H9 (cell line): Measurements from ENCODE around the gene RDH12. TPM values are rescaled to one million over a fixed set of nuclear protein-coding genes. Genes with fewer than 3 reads are reported as not detected.

ENCODE experiments used
- DNase-seq: peaks from one replicate; pipeline ENCODE4 v3.0.0-alpha.2; 2017
- H2AFZ ChIP-seq: one replicate; pipeline ENCODE4 v1.6.1; 2013; ENCODE audit warnings: mild to moderate bottlenecking, low read length, control low read depth, moderate library complexity
- H2AK5ac ChIP-seq: 2 replicates; pipeline ENCODE4 v1.6.1; 2013; ENCODE audit warnings: low read length, control low read depth, mixed read lengths; ENCODE audit not compliant: insufficient read length
- H2BK120ac ChIP-seq: one replicate; pipeline ENCODE4 v1.6.1; 2013; ENCODE audit warnings: low read depth, mild to moderate bottlenecking, low read length, control low read depth, inconsistent platforms; ENCODE audit not compliant: poor library complexity, severe bottlenecking
- H2BK12ac ChIP-seq: 2 replicates; pipeline ENCODE4 v1.6.1; 2013; ENCODE audit warnings: low read length, control low read depth, mixed read lengths, low read depth; ENCODE audit not compliant: insufficient read length
- H2BK15ac ChIP-seq: 2 replicates; pipeline ENCODE4 v1.6.1; 2013; ENCODE audit warnings: low read depth, low read length, control low read depth
- H2BK20ac ChIP-seq: one replicate; pipeline ENCODE4 v1.6.1; 2013; ENCODE audit warnings: low read depth, mild to moderate bottlenecking, low read length, control low read depth, inconsistent platforms; ENCODE audit not compliant: poor library complexity, severe bottlenecking
- H2BK5ac ChIP-seq: 2 replicates; pipeline ENCODE4 v1.6.1; 2013; ENCODE audit warnings: low read length, control low read depth, mixed read lengths; ENCODE audit not compliant: insufficient read length
- H3K14ac ChIP-seq: 2 replicates; pipeline ENCODE4 v1.6.1; 2013; ENCODE audit warnings: low read length, control low read depth; ENCODE audit not compliant: insufficient read depth
- H3K18ac ChIP-seq: 2 replicates; pipeline ENCODE4 v1.6.1; 2013; ENCODE audit warnings: low read depth, mild to moderate bottlenecking, mixed read lengths, low read length, control low read depth; ENCODE audit not compliant: insufficient read length
- H3K23ac ChIP-seq: 2 replicates; pipeline ENCODE4 v1.6.1; 2013; ENCODE audit warnings: low read length, control low read depth, mixed read lengths, low read depth; ENCODE audit not compliant: insufficient read length
- H3K23me2 ChIP-seq: 2 replicates; pipeline ENCODE4 v1.6.1; 2013; ENCODE audit warnings: low read depth, mild to moderate bottlenecking, mixed read lengths, low read length, control low read depth; ENCODE audit not compliant: insufficient read length, poor library complexity, severe bottlenecking
- H3K27ac ChIP-seq: 2 replicates; pipeline ENCODE4 v1.5.1; 2013; ENCODE audit warnings: low read length, control low read depth, mixed read lengths, low read depth; ENCODE audit not compliant: insufficient read length
- H3K27me3 ChIP-seq: 2 replicates; pipeline ENCODE4 v1.6.1; 2013; ENCODE audit warnings: low read length, control low read depth, inconsistent platforms; ENCODE audit not compliant: insufficient read depth
- H3K4ac ChIP-seq: 2 replicates; pipeline ENCODE4 v1.6.1; 2013; ENCODE audit warnings: low read depth, mild to moderate bottlenecking, control low read depth, inconsistent platforms, low read length, moderate library complexity
- H3K4me1 ChIP-seq: 2 replicates; pipeline ENCODE4 v1.6.1; 2013; ENCODE audit warnings: low read length, control low read depth, inconsistent platforms; ENCODE audit not compliant: insufficient read depth
- H3K4me2 ChIP-seq: 2 replicates; pipeline ENCODE4 v1.6.1; 2013; ENCODE audit warnings: low read length, control low read depth, mixed read lengths; ENCODE audit not compliant: insufficient read length, insufficient read depth
- H3K56ac ChIP-seq: 2 replicates; pipeline ENCODE4 v1.6.1; 2013; ENCODE audit warnings: low read depth, mild to moderate bottlenecking, mixed read lengths, low read length, control low read depth; ENCODE audit not compliant: insufficient read length
- H3K79me1 ChIP-seq: 2 replicates; pipeline ENCODE4 v1.6.1; 2013; ENCODE audit warnings: low read depth, mild to moderate bottlenecking, moderate library complexity, low read length, control low read depth, inconsistent platforms; ENCODE audit not compliant: insufficient read depth, poor library complexity, severe bottlenecking
- H3K79me2 ChIP-seq: 2 replicates; pipeline ENCODE4 v1.6.1; 2013; ENCODE audit warnings: low read length, control low read depth, inconsistent platforms; ENCODE audit not compliant: insufficient read depth
- H3K9ac ChIP-seq: 2 replicates; pipeline ENCODE4 v1.6.1; 2013; ENCODE audit warnings: low read length, control low read depth, mixed read lengths; ENCODE audit not compliant: insufficient read length; ENCODE audit errors: extremely low read depth
- H3K9me3 ChIP-seq: one replicate; pipeline ENCODE4 v1.6.1; 2013; ENCODE audit warnings: low read depth, low read length, inconsistent platforms; ENCODE audit not compliant: control insufficient read depth
- H3T11ph ChIP-seq: one replicate; pipeline ENCODE4 v1.6.1; 2013; ENCODE audit warnings: mild to moderate bottlenecking, low read length, control low read depth, inconsistent platforms
- H4K20me1 ChIP-seq: one replicate; pipeline ENCODE4 v1.6.1; 2013; ENCODE audit not compliant: control insufficient read depth, insufficient read length, insufficient read depth
- H4K5ac ChIP-seq: 2 replicates; pipeline ENCODE4 v1.6.1; 2013; ENCODE audit warnings: low read depth, mild to moderate bottlenecking, mixed read lengths, low read length, control low read depth; ENCODE audit not compliant: insufficient read length
- H4K8ac ChIP-seq: replicated peaks from 2 replicates; pipeline ENCODE4 v1.6.1; 2013; ENCODE audit warnings: low read length, control low read depth, mixed read lengths, low read depth; ENCODE audit not compliant: insufficient read length
- H4K91ac ChIP-seq: 2 replicates; pipeline ENCODE4 v1.6.1; 2013; ENCODE audit warnings: low read depth, mild to moderate bottlenecking, moderate library complexity, mixed read lengths, low read length, control low read depth; ENCODE audit not compliant: insufficient read length
- H3K27ac Mint-ChIP-seq, 3 experiments: 2 replicates in 2 of 3; 3 replicates in 1 of 3; pipeline ENCODE4 v1.8.0; 2020 to 2021; ENCODE audit warnings: mixed read lengths in 3 of 3, mild to moderate bottlenecking in 1 of 3, moderate library complexity in 1 of 3
- H3K27me3 Mint-ChIP-seq: 2 replicates; pipeline ENCODE4 v1.8.0; 2021; ENCODE audit warnings: low read depth, mild to moderate bottlenecking, moderate library complexity, mixed read lengths
- H3K36me3 Mint-ChIP-seq, 3 experiments: 2 replicates in 2 of 3; 3 replicates in 1 of 3; pipeline ENCODE4 v1.8.0; 2020 to 2021; ENCODE audit warnings: low read depth in 3 of 3, mixed read lengths in 3 of 3; ENCODE audit not compliant: insufficient read depth in 1 of 3
- H3K4me1 Mint-ChIP-seq, 2 experiments: 2 replicates each; pipeline ENCODE4 v1.8.0; 2020; ENCODE audit warnings: mixed read lengths in 2 of 2
- H3K4me3 Mint-ChIP-seq, 2 experiments: 2 replicates in 1 of 2; 3 replicates in 1 of 2; pipeline ENCODE4 v1.8.0; 2020 to 2021; ENCODE audit warnings: mild to moderate bottlenecking in 2 of 2, mixed read lengths in 2 of 2, moderate library complexity in 1 of 2
- H3K9me3 Mint-ChIP-seq, 2 experiments: 2 replicates in 1 of 2; 3 replicates in 1 of 2; pipeline ENCODE4 v1.8.0; 2020; ENCODE audit warnings: mild to moderate bottlenecking in 2 of 2, mixed read lengths in 2 of 2, moderate library complexity in 1 of 2
- WGBS: extraction: QIAGEN DNeasy Blood & Tissue Kit; methylation state at CpG from one replicate; pipeline ENCODE4 v1.1.7; 2013; ENCODE audit warnings: missing lambda C conversion rate, low lambda C conversion rate, mixed read lengths; ENCODE audit not compliant: insufficient read length; ENCODE audit errors: extremely low coverage; 5-methylcytosine and 5-hydroxymethylcytosine counted together
- total RNA-seq: library from RNA; stranded (reverse); gene quantifications from 2 replicates; pipeline ENCODE4 v1.2.1, GENCODE V29; 2021
- TF ChIP-seq, protein P1 (sequence below): fragments of 200-600 bp; sonication (generic); conservative IDR thresholded peaks from 3 replicates; pipeline ENCODE4 v1.8.0; 2021; ENCODE audit warnings: antibody characterized with exemption, mild to moderate bottlenecking

The RDH12 gene
- total RNA-seq, 1 experiment from 2014 or later: 0.74 TPM

DNA sequence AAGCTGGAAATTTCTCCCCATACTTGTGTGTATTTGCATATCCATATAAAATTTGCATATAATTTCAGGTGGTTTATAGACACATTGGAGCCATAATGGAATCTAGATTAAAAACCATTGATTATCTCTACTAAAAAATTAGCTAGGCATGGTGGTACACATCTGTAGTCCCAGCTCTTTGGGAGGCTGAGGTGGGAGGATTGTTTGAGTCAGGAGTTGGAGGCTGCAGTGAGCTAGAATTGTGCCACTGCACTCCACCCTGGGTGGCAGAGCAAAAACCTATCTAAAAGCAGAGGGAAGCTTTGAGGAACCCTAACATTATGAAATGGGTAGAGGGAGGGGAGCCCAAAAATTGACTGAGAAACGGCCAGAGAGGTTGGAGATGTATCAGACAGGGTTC, 3.5 kb upstream of the RDH12 start:
- Histone ChIP-seq H3K79me1 (peaks cover 5% of the 10 kb centered on the region), H3K4me2 (no peak overlapping the region), H3K27me3 (no peaks in the 10 kb centered on the region), H3K4ac (no peak overlapping the region), H3K23ac (no peak overlapping the region), H3K14ac (no peak overlapping the region), H4K91ac (no peak overlapping the region), H2BK12ac (no peak overlapping the region), H2AK5ac (no peak overlapping the region), H4K8ac (no peak overlapping the region), H2BK5ac (no peak overlapping the region), H3T11ph (no peak overlapping the region), H2BK120ac (no peak overlapping the region), H3K9me3 (no peaks in the 10 kb centered on the region), H3K4me1 (peaks cover 4% of the 10 kb centered on the region; the same call in 1 of the 2 replicates), H3K79me2 (peaks cover 12% of the 10 kb centered on the region), H3K18ac (no peak overlapping the region), H2BK20ac (no peak overlapping the region), H2AFZ (no peak overlapping the region), H2BK15ac (no peak overlapping the region), H3K23me2 (no peaks in the 10 kb centered on the region), H3K27ac (no peak overlapping the region), H3K56ac (no peak overlapping the region), H4K20me1 (no peaks in the 10 kb centered on the region), H3K9ac (no peak overlapping the region), H4K5ac (no peak overlapping the region)
- DNase-seq: no peak
- Mint-ChIP-seq H3K27ac (no peak overlapping the region), H3K4me1 (peaks cover 12 to 16% of the 10 kb centered on the region in 2 experiments), H3K9me3 (no peaks in the 10 kb centered on the region), H3K27me3 (peaks cover 10% of the 10 kb centered on the region), H3K4me3 (no peak overlapping the region), H3K36me3 (peaks cover 0 to 5% (median 0%) of the 10 kb centered on the region in 3 experiments; a peak in 3 of 7 replicates)
- TF ChIP-seq, protein P1, sequence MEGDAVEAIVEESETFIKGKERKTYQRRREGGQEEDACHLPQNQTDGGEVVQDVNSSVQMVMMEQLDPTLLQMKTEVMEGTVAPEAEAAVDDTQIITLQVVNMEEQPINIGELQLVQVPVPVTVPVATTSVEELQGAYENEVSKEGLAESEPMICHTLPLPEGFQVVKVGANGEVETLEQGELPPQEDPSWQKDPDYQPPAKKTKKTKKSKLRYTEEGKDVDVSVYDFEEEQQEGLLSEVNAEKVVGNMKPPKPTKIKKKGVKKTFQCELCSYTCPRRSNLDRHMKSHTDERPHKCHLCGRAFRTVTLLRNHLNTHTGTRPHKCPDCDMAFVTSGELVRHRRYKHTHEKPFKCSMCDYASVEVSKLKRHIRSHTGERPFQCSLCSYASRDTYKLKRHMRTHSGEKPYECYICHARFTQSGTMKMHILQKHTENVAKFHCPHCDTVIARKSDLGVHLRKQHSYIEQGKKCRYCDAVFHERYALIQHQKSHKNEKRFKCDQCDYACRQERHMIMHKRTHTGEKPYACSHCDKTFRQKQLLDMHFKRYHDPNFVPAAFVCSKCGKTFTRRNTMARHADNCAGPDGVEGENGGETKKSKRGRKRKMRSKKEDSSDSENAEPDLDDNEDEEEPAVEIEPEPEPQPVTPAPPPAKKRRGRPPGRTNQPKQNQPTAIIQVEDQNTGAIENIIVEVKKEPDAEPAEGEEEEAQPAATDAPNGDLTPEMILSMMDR: no peak
- WGBS: no CpG with 5 or more reads among the region's 1 CpG
